ENCODE measurements around the gene SNURF.
"Not testable (repeated sequence)": the region's sequence is repeated elsewhere in the genome, so short reads cannot be mapped to it uniquely, and the experiment has no call there.

SNURF gene

GRCh38 chr15:24938224-24938623 is 16.6 kb upstream of the SNURF start:
- H3K9ac ChIP-seq (ENCODE audit: low read depth in 1 of 2, low read length in 2 of 2); H3K4me3 ChIP-seq (ENCODE audit: low read depth in 1 of 2, low read length in 2 of 2); H3K27ac ChIP-seq (ENCODE audit: low read depth, low read length); H3K4me1 ChIP-seq (ENCODE audit: control insufficient read depth in 1 of 2, insufficient read depth in 2 of 2, low read length in 2 of 2); H3K36me3 ChIP-seq (ENCODE audit: control insufficient read depth in 1 of 2, insufficient read depth in 2 of 2, low read length in 2 of 2); H3K27me3 ChIP-seq (ENCODE audit: control insufficient read depth in 1 of 2, insufficient read depth in 2 of 2, low read length in 2 of 2): not testable (repeated sequence)
- peaks cover 11 to 17% of the 10 kb centered on the region in 2 donors for H3K9me3 ChIP-seq (ENCODE audit: control insufficient read depth in 1 of 2, low read length in 2 of 2)

- H3K27ac ChIP-seq (ENCODE audit: low read depth, low read length) = no peak overlapping the region
- peaks cover 10 to 13% of the 10 kb centered on the region in 2 donors for H3K9me3 ChIP-seq (ENCODE audit: control insufficient read depth in 1 of 2, low read length in 2 of 2)
- no peaks in the 10 kb centered on the region for H3K27me3 ChIP-seq (ENCODE audit: control insufficient read depth in 1 of 2, insufficient read depth in 2 of 2, low read length in 2 of 2)
- H3K4me1 ChIP-seq (ENCODE audit: control insufficient read depth in 1 of 2, insufficient read depth in 2 of 2, low read length in 2 of 2) = no peaks in the 10 kb centered on the region
- H3K36me3 ChIP-seq (ENCODE audit: control insufficient read depth in 1 of 2, insufficient read depth in 2 of 2, low read length in 2 of 2) = no peaks in the 10 kb centered on the region
- no peak overlapping the region for H3K9ac ChIP-seq (ENCODE audit: low read depth in 1 of 2, low read length in 2 of 2)
- no peak overlapping the region for H3K4me3 ChIP-seq (ENCODE audit: low read depth in 1 of 2, low read length in 2 of 2)
These were observed 14.6 kb upstream of the SNURF start for GRCh38 chr15:24940236-24940635.

- Histone ChIP-seq H3K9ac (ENCODE audit: low read depth in 1 of 2, low read length in 2 of 2) (no peak overlapping the region), H3K36me3 (ENCODE audit: control insufficient read depth in 1 of 2, insufficient read depth in 2 of 2, low read length in 2 of 2) (no peaks in the 10 kb centered on the region), H3K9me3 (ENCODE audit: control insufficient read depth in 1 of 2, low read length in 2 of 2) (peaks cover 8 to 10% of the 10 kb centered on the region in 2 donors), H3K4me1 (ENCODE audit: control insufficient read depth in 1 of 2, insufficient read depth in 2 of 2, low read length in 2 of 2) (no peaks in the 10 kb centered on the region), H3K27ac (ENCODE audit: low read depth, low read length) (no peak overlapping the region), H3K4me3 (ENCODE audit: low read depth in 1 of 2, low read length in 2 of 2) (no peak overlapping the region), H3K27me3 (ENCODE audit: control insufficient read depth in 1 of 2, insufficient read depth in 2 of 2, low read length in 2 of 2) (no peaks in the 10 kb centered on the region)
These were observed 11.4 kb upstream of the SNURF start for GRCh38 chr15:24943361-24943760.

GRCh38 chr15:24944954-24945353 is 9.8 kb upstream of the SNURF start:
- no peak overlapping the region for H3K4me3 ChIP-seq (ENCODE audit: low read depth in 1 of 2, low read length in 2 of 2)
- no peaks in the 10 kb centered on the region for H3K36me3 ChIP-seq (ENCODE audit: control insufficient read depth in 1 of 2, insufficient read depth in 2 of 2, low read length in 2 of 2)
- no peak overlapping the region for H3K27ac ChIP-seq (ENCODE audit: low read depth, low read length)
- H3K4me1 ChIP-seq (ENCODE audit: control insufficient read depth in 1 of 2, insufficient read depth in 2 of 2, low read length in 2 of 2) = no peaks in the 10 kb centered on the region
- peaks cover 8 to 10% of the 10 kb centered on the region in 2 donors for H3K9me3 ChIP-seq (ENCODE audit: control insufficient read depth in 1 of 2, low read length in 2 of 2)
- H3K27me3 ChIP-seq (ENCODE audit: control insufficient read depth in 1 of 2, insufficient read depth in 2 of 2, low read length in 2 of 2) = no peaks in the 10 kb centered on the region
- no peak overlapping the region for H3K9ac ChIP-seq (ENCODE audit: low read depth in 1 of 2, low read length in 2 of 2)

- Histone ChIP-seq H3K36me3 (ENCODE audit: control insufficient read depth in 1 of 2, insufficient read depth in 2 of 2, low read length in 2 of 2) (no peaks in the 10 kb centered on the region), H3K4me1 (ENCODE audit: control insufficient read depth in 1 of 2, insufficient read depth in 2 of 2, low read length in 2 of 2) (no peaks in the 10 kb centered on the region), H3K27ac (ENCODE audit: low read depth, low read length) (no peak overlapping the region), H3K4me3 (ENCODE audit: low read depth in 1 of 2, low read length in 2 of 2) (no peak overlapping the region), H3K9me3 (ENCODE audit: control insufficient read depth in 1 of 2, low read length in 2 of 2) (peaks cover 8 to 10% of the 10 kb centered on the region in 2 donors), H3K9ac (ENCODE audit: low read depth in 1 of 2, low read length in 2 of 2) (no peak overlapping the region), H3K27me3 (ENCODE audit: control insufficient read depth in 1 of 2, insufficient read depth in 2 of 2, low read length in 2 of 2) (no peaks in the 10 kb centered on the region)
These were observed 9.1 kb upstream of the SNURF start for GRCh38 chr15:24945711-24946110.

- Histone ChIP-seq H3K4me1 (ENCODE audit: control insufficient read depth in 1 of 2, insufficient read depth in 2 of 2, low read length in 2 of 2) (no peaks in the 10 kb centered on the region), H3K4me3 (ENCODE audit: low read depth in 1 of 2, low read length in 2 of 2) (no peak overlapping the region), H3K36me3 (ENCODE audit: control insufficient read depth in 1 of 2, insufficient read depth in 2 of 2, low read length in 2 of 2) (no peaks in the 10 kb centered on the region), H3K27ac (ENCODE audit: low read depth, low read length) (no peak overlapping the region), H3K9ac (ENCODE audit: low read depth in 1 of 2, low read length in 2 of 2) (no peak overlapping the region), H3K9me3 (ENCODE audit: control insufficient read depth in 1 of 2, low read length in 2 of 2) (no peaks in the 10 kb centered on the region), H3K27me3 (ENCODE audit: control insufficient read depth in 1 of 2, insufficient read depth in 2 of 2, low read length in 2 of 2) (no peaks in the 10 kb centered on the region)
These were observed 6.3 kb upstream of the SNURF start for GRCh38 chr15:24948495-24948894.

GRCh38 chr15:24955531-24955921 is 739 bp downstream of the SNURF start:
- H3K36me3 ChIP-seq (ENCODE audit: control insufficient read depth in 1 of 2, insufficient read depth in 2 of 2, low read length in 2 of 2) = no peaks in the 10 kb centered on the region
- H3K27me3 ChIP-seq (ENCODE audit: control insufficient read depth in 1 of 2, insufficient read depth in 2 of 2, low read length in 2 of 2) = no peaks in the 10 kb centered on the region
- H3K4me3 ChIP-seq (ENCODE audit: low read depth in 1 of 2, low read length in 2 of 2) = peak overlapping the region; percentile 89 to 93
- no peaks in the 10 kb centered on the region for H3K4me1 ChIP-seq (ENCODE audit: control insufficient read depth in 1 of 2, insufficient read depth in 2 of 2, low read length in 2 of 2)
- peaks cover 6 to 9% of the 10 kb centered on the region in 2 donors for H3K9me3 ChIP-seq (ENCODE audit: control insufficient read depth in 1 of 2, low read length in 2 of 2)
- peak overlapping the region; percentile 80 to 81 for H3K9ac ChIP-seq (ENCODE audit: low read depth in 1 of 2, low read length in 2 of 2)
- H3K27ac ChIP-seq (ENCODE audit: low read depth, low read length) = peak overlapping the region; percentile 85

GRCh38 chr15:24956111-24956838 is 1.5 kb downstream of the SNURF start:
- Histone ChIP-seq H3K27ac (ENCODE audit: low read depth, low read length) (peak overlapping the region; percentile 85), H3K4me1 (ENCODE audit: control insufficient read depth in 1 of 2, insufficient read depth in 2 of 2, low read length in 2 of 2) (no peaks in the 10 kb centered on the region), H3K9me3 (ENCODE audit: control insufficient read depth in 1 of 2, low read length in 2 of 2) (peaks cover 8 to 9% of the 10 kb centered on the region in 2 donors), H3K4me3 (ENCODE audit: low read depth in 1 of 2, low read length in 2 of 2) (peak overlapping the region; percentile 89 to 93), H3K36me3 (ENCODE audit: control insufficient read depth in 1 of 2, insufficient read depth in 2 of 2, low read length in 2 of 2) (no peaks in the 10 kb centered on the region), H3K9ac (ENCODE audit: low read depth in 1 of 2, low read length in 2 of 2) (peak overlapping the region; percentile 80 to 81), H3K27me3 (ENCODE audit: control insufficient read depth in 1 of 2, insufficient read depth in 2 of 2, low read length in 2 of 2) (no peaks in the 10 kb centered on the region)

GRCh38 chr15:24957691-24958090 is 2.9 kb downstream of the SNURF start:
- Histone ChIP-seq H3K27ac (ENCODE audit: low read depth, low read length) (no peak overlapping the region), H3K4me1 (ENCODE audit: control insufficient read depth in 1 of 2, insufficient read depth in 2 of 2, low read length in 2 of 2) (no peaks in the 10 kb centered on the region), H3K36me3 (ENCODE audit: control insufficient read depth in 1 of 2, insufficient read depth in 2 of 2, low read length in 2 of 2) (no peaks in the 10 kb centered on the region), H3K9me3 (ENCODE audit: control insufficient read depth in 1 of 2, low read length in 2 of 2) (peaks cover 10 to 11% of the 10 kb centered on the region in 2 donors), H3K9ac (ENCODE audit: low read depth in 1 of 2, low read length in 2 of 2) (no peak overlapping the region), H3K27me3 (ENCODE audit: control insufficient read depth in 1 of 2, insufficient read depth in 2 of 2, low read length in 2 of 2) (no peaks in the 10 kb centered on the region), H3K4me3 (ENCODE audit: low read depth in 1 of 2, low read length in 2 of 2) (no peak overlapping the region)

GRCh38 chr15:24961967-24962366 is 7.2 kb downstream of the SNURF start:
- H3K9me3 ChIP-seq (ENCODE audit: control insufficient read depth in 1 of 2, low read length in 2 of 2) = peaks cover 10 to 19% of the 10 kb centered on the region in 2 donors
- no peak overlapping the region for H3K4me3 ChIP-seq (ENCODE audit: low read depth in 1 of 2, low read length in 2 of 2)
- no peak overlapping the region for H3K27ac ChIP-seq (ENCODE audit: low read depth, low read length)
- peaks cover 4 to 21% of the 10 kb centered on the region in 2 donors for H3K36me3 ChIP-seq (ENCODE audit: control insufficient read depth in 1 of 2, insufficient read depth in 2 of 2, low read length in 2 of 2)
- no peaks in the 10 kb centered on the region for H3K27me3 ChIP-seq (ENCODE audit: control insufficient read depth in 1 of 2, insufficient read depth in 2 of 2, low read length in 2 of 2)
- H3K9ac ChIP-seq (ENCODE audit: low read depth in 1 of 2, low read length in 2 of 2) = no peak overlapping the region
- no peaks in the 10 kb centered on the region for H3K4me1 ChIP-seq (ENCODE audit: control insufficient read depth in 1 of 2, insufficient read depth in 2 of 2, low read length in 2 of 2)
